Duodenal mucosa (tissue), 2 donors: ENCODE measurements around the gene DHRS1.

Experiments used
- H3K27ac ChIP-seq: one replicate; pipeline ENCODE4 v1.7.0; 2013; ENCODE audit warnings: low read depth, low read length
- H3K27me3 ChIP-seq, 2 donors: one replicate each; pipeline ENCODE4 v1.7.0; 2013; ENCODE audit warnings: low read length in 2 of 2, control low read depth in 1 of 2; ENCODE audit not compliant: insufficient read depth in 2 of 2, control insufficient read depth in 1 of 2
- H3K36me3 ChIP-seq, 2 donors: one replicate each; pipeline ENCODE4 v1.7.0; 2013; ENCODE audit warnings: low read length in 2 of 2, control low read depth in 1 of 2; ENCODE audit not compliant: insufficient read depth in 2 of 2, control insufficient read depth in 1 of 2
- H3K4me1 ChIP-seq, 2 donors: one replicate each; pipeline ENCODE4 v1.7.0; 2013; ENCODE audit warnings: low read length in 2 of 2, control low read depth in 1 of 2; ENCODE audit not compliant: insufficient read depth in 2 of 2, control insufficient read depth in 1 of 2
- H3K4me3 ChIP-seq, 2 donors: one replicate each; pipeline ENCODE4 v1.7.0; 2013; ENCODE audit warnings: low read length in 2 of 2, low read depth in 1 of 2
- H3K9ac ChIP-seq, 2 donors: one replicate each; pipeline ENCODE4 v1.7.0; 2013; ENCODE audit warnings: low read length in 2 of 2, low read depth in 1 of 2
- H3K9me3 ChIP-seq, 2 donors: one replicate each; pipeline ENCODE4 v1.7.0; 2013; ENCODE audit warnings: low read length in 2 of 2, control low read depth in 1 of 2; ENCODE audit not compliant: control insufficient read depth in 1 of 2

DHRS1 gene

GRCh38 chr14:24273422-24273998 lies 26.1 kb downstream of the DHRS1 start:
- H3K36me3 ChIP-seq, result peaks cover 6 to 13% of the 10 kb centered on the region in 2 donors
- H3K4me1 ChIP-seq, result peaks cover 20 to 27% of the 10 kb centered on the region in 2 donors
- H3K9ac ChIP-seq, result peak overlapping the region in 1 of 2 donors; percentile 0
- no peaks in the 10 kb centered on the region for H3K27me3 ChIP-seq
- H3K9me3 ChIP-seq, result no peaks in the 10 kb centered on the region
- no peak overlapping the region for H3K27ac ChIP-seq
- H3K4me3 ChIP-seq, result no peak overlapping the region

GRCh38 chr14:24272467-24272866 lies 27.1 kb downstream of the DHRS1 start:
- peaks cover 20 to 27% of the 10 kb centered on the region in 2 donors for H3K4me1 ChIP-seq
- no peak overlapping the region for H3K4me3 ChIP-seq
- H3K9me3 ChIP-seq, result no peaks in the 10 kb centered on the region
- no peak overlapping the region for H3K27ac ChIP-seq
- peak overlapping the region in 1 of 2 donors; percentile 8 for H3K9ac ChIP-seq
- H3K27me3 ChIP-seq, result no peaks in the 10 kb centered on the region
- H3K36me3 ChIP-seq, result peaks cover 8 to 22% of the 10 kb centered on the region in 2 donors

GRCh38 chr14:24271834-24272263 lies 27.7 kb downstream of the DHRS1 start:
- Histone ChIP-seq H3K27ac (peak overlapping the region; percentile 96), H3K9me3 (no peaks in the 10 kb centered on the region), H3K36me3 (peaks cover 13 to 28% of the 10 kb centered on the region in 2 donors), H3K27me3 (no peaks in the 10 kb centered on the region), H3K4me3 (peak overlapping the region; percentile 91 to 94), H3K4me1 (peaks cover 20 to 27% of the 10 kb centered on the region in 2 donors), H3K9ac (peak overlapping the region; percentile 96 to 98)

GRCh38 chr14:24271134-24271833 lies 28.3 kb downstream of the DHRS1 start, which contains the start of gene RABGGTA:
Gene RABGGTA (minus strand): TSS chr14:24271597. CDS start chr14:24271115, 482 bp downstream.
- H3K4me3 ChIP-seq, result peak within 1 kb of the TSS; percentile 91 to 94
- H3K9ac ChIP-seq, result peak within 1 kb of the TSS; percentile 96 to 98
- no peaks in the 10 kb centered on the region for H3K27me3 ChIP-seq
- no peaks in the 10 kb centered on the region for H3K9me3 ChIP-seq
- peaks cover 20 to 27% of the 10 kb centered on the region in 2 donors for H3K4me1 ChIP-seq
- peaks cover 18 to 33% of the 10 kb centered on the region in 2 donors for H3K36me3 ChIP-seq
- peak within 1 kb of the TSS; percentile 96 for H3K27ac ChIP-seq

- Histone ChIP-seq H3K27ac (peak overlapping the region; percentile 96), H3K27me3 (no peaks in the 10 kb centered on the region), H3K4me1 (peaks cover 18 to 27% of the 10 kb centered on the region in 2 donors), H3K9me3 (no peaks in the 10 kb centered on the region), H3K36me3 (peaks cover 22 to 40% of the 10 kb centered on the region in 2 donors), H3K9ac (peak overlapping the region; percentile 96 to 98), H3K4me3 (peak overlapping the region; percentile 91 to 94)
Measured at GRCh38 chr14:24270537-24271133, 28.9 kb downstream of the DHRS1 start.

- no peaks in the 10 kb centered on the region for H3K27me3 ChIP-seq
- no peaks in the 10 kb centered on the region for H3K9me3 ChIP-seq
- peaks cover 22 to 46% of the 10 kb centered on the region in 2 donors for H3K36me3 ChIP-seq
- peaks cover 18 to 27% of the 10 kb centered on the region in 2 donors for H3K4me1 ChIP-seq
- H3K9ac ChIP-seq, result no peak overlapping the region
- no peak overlapping the region for H3K4me3 ChIP-seq
- no peak overlapping the region for H3K27ac ChIP-seq
Measured at GRCh38 chr14:24269910-24270536, 29.6 kb downstream of the DHRS1 start.

GRCh38 chr14:24269368-24269767 lies 30.2 kb downstream of the DHRS1 start:
- no peak overlapping the region for H3K9ac ChIP-seq
- H3K4me1 ChIP-seq, result peaks cover 18 to 26% of the 10 kb centered on the region in 2 donors
- no peak overlapping the region for H3K27ac ChIP-seq
- H3K4me3 ChIP-seq, result no peak overlapping the region
- H3K27me3 ChIP-seq, result no peaks in the 10 kb centered on the region
- peaks cover 22 to 50% of the 10 kb centered on the region in 2 donors for H3K36me3 ChIP-seq
- no peaks in the 10 kb centered on the region for H3K9me3 ChIP-seq

- no peak overlapping the region for H3K27ac ChIP-seq
- peaks cover 13 to 17% of the 10 kb centered on the region in 2 donors for H3K4me1 ChIP-seq
- H3K4me3 ChIP-seq, result no peak overlapping the region
- no peak overlapping the region for H3K9ac ChIP-seq
- peaks cover 22 to 53% of the 10 kb centered on the region in 2 donors for H3K36me3 ChIP-seq
- H3K9me3 ChIP-seq, result no peaks in the 10 kb centered on the region
- H3K27me3 ChIP-seq, result no peaks in the 10 kb centered on the region
Measured at GRCh38 chr14:24268225-24268624, 31.4 kb downstream of the DHRS1 start.

GRCh38 chr14:24267516-24267915 lies 32.1 kb downstream of the DHRS1 start:
- H3K4me1 ChIP-seq, result peaks cover 13% of the 10 kb centered on the region in 2 donors
- H3K9me3 ChIP-seq, result no peaks in the 10 kb centered on the region
- H3K9ac ChIP-seq, result no peak overlapping the region
- H3K27me3 ChIP-seq, result no peaks in the 10 kb centered on the region
- H3K36me3 ChIP-seq, result peaks cover 22 to 53% of the 10 kb centered on the region in 2 donors
- H3K27ac ChIP-seq, result no peak overlapping the region
- H3K4me3 ChIP-seq, result no peak overlapping the region
